HG02981 (cell line): ENCODE measurements around the gene LRCH1.
"Not testable (repeated sequence)": the region's sequence is repeated elsewhere in the genome, so short reads cannot be mapped to it uniquely, and the experiment has no call there.

ENCODE experiments used
- ATAC-seq: cut with Tn5 transposase; IDR thresholded peaks from one replicate; pipeline ENCODE4 v1.9.1; 2021; ENCODE audit warnings: mild to moderate bottlenecking, moderate library complexity; ENCODE audit not compliant: unreplicated experiment

Gene LRCH1

GRCh38 chr13:46552889-46553520 lies at the start of gene LRCH1:
Gene LRCH1 (plus strand): TSS chr13:46553170. CDS start chr13:46553397, 227 bp downstream.
- ATAC-seq, result peak; percentile 62

DNA sequence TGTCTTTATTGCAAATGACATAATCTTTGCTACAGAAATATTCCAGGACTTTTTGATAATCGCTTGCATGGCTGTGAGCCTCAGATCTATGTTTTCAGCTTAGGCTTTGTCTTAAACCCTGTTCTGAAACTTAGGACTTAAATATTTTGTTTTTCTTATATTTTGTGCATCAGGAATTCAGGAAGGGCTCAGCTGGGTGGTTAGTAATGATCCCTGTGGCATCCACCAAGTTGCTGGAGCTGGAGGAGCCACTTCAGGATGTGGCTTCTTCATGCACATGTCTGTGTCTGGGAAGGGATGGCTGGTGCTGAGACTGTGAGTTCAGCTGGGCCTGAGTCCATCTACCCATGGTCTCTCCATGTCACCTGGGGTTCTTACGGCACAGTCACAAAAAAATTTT lies 48.9 kb upstream of the LRCH1 start:
- ATAC-seq, result no peak

DNA sequence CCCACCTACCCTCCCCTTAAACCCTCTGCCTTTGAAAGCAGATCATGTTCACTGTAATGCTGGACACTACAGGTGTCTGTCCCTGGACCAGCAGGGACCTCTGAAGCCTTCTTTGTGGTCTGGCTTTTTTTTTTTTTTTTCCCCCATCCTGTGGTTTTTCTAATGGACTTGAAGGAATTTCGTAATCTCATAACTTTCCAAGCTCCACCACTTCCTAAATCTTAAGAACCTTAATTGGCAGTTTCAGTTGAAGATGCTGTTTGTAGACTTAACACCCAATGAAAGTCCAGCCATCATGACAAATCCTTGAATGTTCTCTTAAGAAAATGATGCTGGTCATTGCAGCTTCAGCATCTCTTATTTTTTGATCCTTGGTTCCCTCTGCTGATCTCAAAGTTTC lies 45.0 kb upstream of the LRCH1 start:
- no peak for ATAC-seq

DNA sequence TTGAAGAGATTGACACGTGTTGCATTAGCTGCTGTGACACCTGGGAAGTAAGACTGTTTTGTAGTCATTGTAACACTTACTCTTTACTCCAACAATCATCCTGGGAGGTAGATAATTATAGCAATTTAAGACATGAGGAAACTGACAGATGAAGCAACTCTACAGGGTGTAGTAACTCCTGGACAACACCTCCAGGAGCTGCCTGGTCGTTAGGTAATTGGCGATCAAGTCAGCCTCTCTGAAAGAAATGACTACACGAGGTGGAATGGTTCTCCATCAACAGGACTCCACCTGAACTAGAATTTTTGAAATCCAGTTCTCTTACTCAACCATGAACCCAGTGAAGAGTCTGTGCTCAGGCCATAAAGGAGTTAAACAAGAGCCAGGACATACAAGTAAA lies 43.0 kb upstream of the LRCH1 start:
- ATAC-seq, result no peak

DNA sequence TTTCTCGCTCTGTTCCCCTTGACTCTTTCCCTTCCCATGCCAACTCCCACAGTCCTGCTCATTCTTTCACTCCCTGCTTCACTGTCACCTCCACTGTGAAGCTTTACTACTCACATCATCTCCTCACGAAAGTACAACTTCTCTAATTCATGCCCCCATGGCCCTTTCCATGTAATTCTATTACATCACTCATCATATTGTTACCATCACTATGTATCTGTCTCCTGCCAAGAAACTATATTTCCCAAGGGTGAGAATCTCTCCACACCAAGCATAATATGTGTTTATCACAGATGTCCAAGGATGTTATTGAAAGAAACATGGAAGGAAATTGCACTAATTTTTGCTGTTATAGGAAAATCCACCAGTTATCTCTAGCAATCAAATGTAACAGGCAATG lies 37.2 kb upstream of the LRCH1 start:
- no peak for ATAC-seq

GRCh38 chr13:46516599-46517338 lies 36.2 kb upstream of the LRCH1 start:
- ATAC-seq, result no peak

- not testable (repeated sequence) for ATAC-seq
Observed at GRCh38 chr13:46517748-46518147, 35.2 kb upstream of the LRCH1 start.

GRCh38 chr13:46519182-46519581 lies 33.8 kb upstream of the LRCH1 start:
- ATAC-seq, result no peak

- no peak for ATAC-seq
Observed at GRCh38 chr13:46520166-46520565, 32.8 kb upstream of the LRCH1 start.

GRCh38 chr13:46521486-46521885 lies 31.5 kb upstream of the LRCH1 start:
- no peak for ATAC-seq

DNA sequence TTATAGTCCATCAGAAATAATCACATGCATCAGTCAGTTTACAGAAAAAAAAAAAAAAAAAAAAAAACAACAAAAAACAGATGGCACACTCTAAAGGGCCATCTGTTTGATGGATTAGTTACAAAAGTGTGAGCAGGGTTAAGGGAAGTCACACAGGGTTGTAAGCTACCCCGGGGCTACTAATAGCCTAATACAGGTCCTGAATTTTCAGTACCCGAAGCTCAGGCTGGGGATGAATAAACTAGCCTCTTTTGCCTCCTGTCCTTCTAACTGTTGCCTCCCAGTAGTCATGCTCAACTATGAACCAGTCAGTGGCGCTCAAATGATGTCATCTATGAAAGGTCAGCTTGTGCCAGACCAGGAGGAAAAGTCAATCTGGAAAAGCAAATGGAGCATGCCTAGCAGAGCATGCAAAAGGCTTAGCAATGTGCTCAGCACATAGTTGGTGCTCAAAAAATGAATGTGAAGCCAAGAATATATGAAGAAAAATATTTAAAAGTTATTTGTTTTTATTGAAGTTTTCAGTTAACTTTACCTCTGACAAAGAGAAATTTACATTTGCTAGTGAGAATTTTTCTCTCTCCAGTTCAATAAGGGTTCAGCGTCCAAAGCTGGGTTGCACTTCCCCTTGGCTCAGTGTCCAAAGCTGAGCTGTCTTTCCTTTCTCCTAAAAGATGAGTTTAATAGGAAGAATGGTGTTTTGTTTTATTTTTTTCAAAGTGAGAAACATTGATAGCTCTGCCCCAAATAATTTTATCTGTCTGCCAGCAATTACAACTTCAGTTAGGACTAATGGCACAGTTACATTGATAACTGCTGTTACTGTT lies 30.8 kb upstream of the LRCH1 start:
- no peak for ATAC-seq

- ATAC-seq, result no peak
Observed at GRCh38 chr13:46522748-46523030, 30.3 kb upstream of the LRCH1 start.

DNA sequence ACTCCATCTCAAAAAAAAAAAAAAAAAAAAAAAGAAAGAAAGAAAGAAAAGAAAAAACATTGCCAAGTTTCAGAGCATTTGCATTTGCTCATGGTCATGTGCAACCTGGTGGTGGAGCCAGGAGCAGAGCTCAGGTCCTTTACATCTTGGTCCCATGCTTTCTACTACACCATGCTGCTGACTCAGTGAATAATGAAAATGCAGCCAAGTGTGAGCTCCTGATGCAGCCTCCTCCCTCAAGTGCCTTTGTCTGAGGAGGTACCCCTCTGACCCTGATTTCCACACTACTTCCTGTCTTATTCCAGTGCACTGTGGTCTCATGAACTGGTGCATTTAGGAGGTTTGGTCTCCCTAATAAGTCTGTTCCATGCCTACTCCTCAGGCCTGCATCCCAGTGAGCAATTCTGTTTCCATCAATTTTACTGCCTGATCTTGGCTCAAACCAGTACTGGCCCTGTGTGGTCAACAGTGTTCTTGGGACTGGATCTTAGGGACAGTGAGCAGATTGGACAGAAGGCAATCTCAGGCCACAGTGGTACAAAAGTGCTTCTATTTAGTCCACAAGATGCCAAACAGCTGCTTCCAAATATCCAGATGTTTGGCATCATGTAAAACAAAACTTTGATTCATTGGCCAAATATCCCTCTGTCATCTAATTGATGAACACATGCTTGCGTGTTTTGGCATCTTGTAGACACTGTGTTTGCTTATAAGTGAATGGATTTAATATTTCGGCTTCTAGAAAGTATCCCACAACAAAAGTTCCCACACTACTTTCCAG lies 28.8 kb upstream of the LRCH1 start:
- no peak for ATAC-seq

- ATAC-seq, result no peak
Observed at GRCh38 chr13:46526100-46526735, 26.8 kb upstream of the LRCH1 start.

DNA sequence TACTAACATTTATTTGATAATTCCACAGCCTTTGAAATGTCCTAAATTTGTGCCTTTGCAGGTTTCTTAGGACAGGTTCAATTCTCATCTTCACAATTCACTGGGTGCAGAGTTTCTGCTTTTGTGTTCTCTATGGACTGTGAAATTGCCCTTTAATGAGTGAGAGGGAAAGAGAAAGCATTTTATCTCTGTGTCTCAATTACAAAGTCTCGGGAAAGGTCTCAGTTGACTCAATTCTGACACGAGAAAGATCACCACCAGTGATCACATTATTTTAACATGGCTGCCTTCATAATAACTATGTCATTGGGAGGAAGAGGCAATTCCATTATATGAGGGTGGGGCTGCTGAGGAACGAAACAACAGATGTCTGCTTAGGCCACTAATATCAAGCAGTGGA lies 26.2 kb upstream of the LRCH1 start:
- ATAC-seq, result no peak

DNA sequence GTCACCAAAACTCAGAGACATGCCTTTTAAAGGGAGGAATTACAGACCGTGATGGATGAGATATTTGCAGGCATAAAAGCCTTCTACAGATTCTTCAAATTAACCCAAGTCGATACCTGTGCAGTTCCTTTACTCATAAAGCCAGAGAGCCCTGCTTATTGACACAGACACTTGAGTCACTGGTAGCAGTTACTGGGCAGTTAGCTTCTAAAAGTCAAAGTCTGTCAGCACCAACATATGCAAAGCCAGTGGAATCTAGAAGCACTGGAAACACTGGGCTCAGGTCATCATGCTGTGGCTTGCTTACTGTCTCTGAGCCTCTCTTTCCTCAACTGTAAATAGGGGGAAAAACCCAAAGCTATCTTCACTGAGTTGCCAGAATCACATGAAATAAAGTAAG lies 25.7 kb upstream of the LRCH1 start:
- no peak for ATAC-seq

GRCh38 chr13:46529216-46529919 lies 23.6 kb upstream of the LRCH1 start:
- peak; percentile 46 for ATAC-seq

GRCh38 chr13:46530084-46530935 lies 22.7 kb upstream of the LRCH1 start:
- no peak for ATAC-seq

DNA sequence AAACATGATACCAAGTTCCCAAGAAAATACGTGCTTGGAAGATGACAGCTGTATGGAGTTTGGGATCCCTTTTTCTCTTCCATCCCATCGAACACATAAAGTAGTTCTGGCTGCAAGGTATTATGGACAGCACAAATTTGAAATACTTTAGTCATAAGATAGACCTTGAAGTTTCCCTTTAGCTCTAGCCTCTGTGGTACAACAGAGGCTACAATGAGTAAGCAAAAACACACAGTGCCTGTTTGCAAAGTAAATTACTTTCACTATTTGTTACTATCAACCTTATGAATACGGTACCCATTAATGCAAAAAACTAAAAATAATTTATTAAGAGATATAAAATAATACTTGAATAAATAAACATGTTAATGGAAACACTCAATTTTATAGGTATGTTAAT lies 21.0 kb upstream of the LRCH1 start:
- ATAC-seq, result no peak
